HG03103 (cell line): ENCODE measurements around the gene TSKS.

Experiments used
- ATAC-seq: cut with Tn5 transposase; IDR thresholded peaks from one replicate; pipeline ENCODE4 v1.9.1; 2021; ENCODE audit warnings: low read depth; ENCODE audit not compliant: unreplicated experiment

TSKS gene

DNA sequence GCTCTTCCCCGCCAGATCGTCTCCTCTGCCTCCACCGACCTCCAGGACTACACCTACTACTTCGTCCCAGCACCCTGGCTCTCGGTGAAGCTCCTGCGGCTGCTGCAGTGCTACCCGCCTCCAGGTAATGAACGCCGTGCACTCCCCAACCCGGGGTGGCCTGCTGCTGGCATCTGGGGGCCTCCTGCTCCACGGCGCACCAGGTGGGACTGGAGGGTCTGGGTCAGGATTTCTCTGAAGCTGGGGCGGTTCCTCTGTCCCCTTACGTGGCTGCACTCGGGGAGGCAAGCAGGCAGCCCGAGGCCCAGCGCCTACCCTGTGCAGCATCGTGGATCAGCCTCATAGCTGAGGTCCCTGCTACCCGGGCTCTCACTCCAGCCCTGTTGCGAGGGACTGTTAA, 32.5 kb upstream of the TSKS start:
- no peak for ATAC-seq

- ATAC-seq = no peak
Observed at GRCh38 chr19:49793561-49793840, 30.4 kb upstream of the TSKS start.

DNA sequence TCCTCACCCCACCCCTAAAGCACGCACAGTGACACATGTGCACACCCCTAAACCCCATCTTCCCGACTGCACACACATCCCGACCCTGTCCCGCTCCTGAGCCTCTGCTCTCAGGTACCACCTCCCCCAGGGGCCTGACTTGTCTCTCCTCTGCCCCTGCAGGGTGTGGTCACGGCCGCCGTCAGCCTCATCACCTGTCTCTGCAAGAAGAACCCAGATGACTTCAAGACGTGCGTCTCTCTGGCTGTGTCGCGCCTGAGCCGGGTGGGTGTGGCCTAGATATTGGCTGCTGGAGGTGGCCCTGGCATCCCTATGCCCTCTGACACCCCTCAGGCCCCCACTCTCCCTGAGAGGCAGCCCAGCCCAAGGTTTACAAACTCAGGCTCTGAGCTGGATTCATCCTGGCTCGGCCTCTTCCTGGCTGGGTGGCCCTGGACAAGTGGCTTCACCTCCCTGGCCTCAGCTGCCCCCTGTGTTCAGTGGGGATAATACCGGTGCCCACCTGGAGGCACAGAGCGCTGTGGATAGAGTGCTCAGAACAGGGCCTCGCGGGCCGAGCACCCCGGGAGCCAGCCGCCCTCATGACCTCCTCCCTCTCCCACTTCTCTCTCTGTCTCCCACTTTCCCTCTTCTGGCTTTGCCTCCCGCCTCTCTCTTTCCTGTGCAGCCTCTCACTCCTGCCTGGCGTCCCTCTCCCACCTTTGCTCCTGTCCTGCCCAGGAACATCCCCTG, 29.9 kb upstream of the TSKS start:
- ATAC-seq = no peak

- no peak for ATAC-seq
Observed at GRCh38 chr19:49791776-49792445, 28.8 kb upstream of the TSKS start.

DNA sequence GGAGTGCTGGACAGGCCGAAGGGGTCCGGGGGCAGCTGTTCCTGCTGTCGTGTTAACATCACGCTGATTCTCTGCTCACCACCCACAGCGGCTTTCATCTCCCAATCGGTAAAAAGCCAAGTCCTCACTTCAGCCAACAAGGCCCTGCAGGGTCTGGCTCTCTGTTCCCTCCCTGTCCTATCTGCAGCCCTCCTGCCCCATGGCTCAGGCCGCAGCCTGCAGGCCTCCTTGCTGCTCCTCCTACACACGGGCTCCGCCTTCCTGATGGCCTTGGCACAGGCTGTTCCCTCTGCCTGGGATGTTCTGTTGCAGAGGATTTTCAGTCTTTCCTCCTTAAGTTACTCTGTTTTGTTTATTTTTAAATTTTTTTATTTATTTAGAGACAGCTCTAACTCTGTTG, 27.8 kb upstream of the TSKS start:
- no peak for ATAC-seq

GRCh38 chr19:49788857-49789256, 25.8 kb upstream of the TSKS start:
- no peak for ATAC-seq

- no peak for ATAC-seq
Observed at GRCh38 chr19:49787746-49788145, 24.6 kb upstream of the TSKS start.

GRCh38 chr19:49786376-49786820, 23.3 kb upstream of the TSKS start:
- no peak for ATAC-seq

GRCh38 chr19:49782515-49782914, 19.4 kb upstream of the TSKS start:
- no peak for ATAC-seq

- no peak for ATAC-seq
Observed at GRCh38 chr19:49781394-49781793, 18.3 kb upstream of the TSKS start.

- no peak for ATAC-seq
Observed at GRCh38 chr19:49780861-49781260, 17.8 kb upstream of the TSKS start.

DNA sequence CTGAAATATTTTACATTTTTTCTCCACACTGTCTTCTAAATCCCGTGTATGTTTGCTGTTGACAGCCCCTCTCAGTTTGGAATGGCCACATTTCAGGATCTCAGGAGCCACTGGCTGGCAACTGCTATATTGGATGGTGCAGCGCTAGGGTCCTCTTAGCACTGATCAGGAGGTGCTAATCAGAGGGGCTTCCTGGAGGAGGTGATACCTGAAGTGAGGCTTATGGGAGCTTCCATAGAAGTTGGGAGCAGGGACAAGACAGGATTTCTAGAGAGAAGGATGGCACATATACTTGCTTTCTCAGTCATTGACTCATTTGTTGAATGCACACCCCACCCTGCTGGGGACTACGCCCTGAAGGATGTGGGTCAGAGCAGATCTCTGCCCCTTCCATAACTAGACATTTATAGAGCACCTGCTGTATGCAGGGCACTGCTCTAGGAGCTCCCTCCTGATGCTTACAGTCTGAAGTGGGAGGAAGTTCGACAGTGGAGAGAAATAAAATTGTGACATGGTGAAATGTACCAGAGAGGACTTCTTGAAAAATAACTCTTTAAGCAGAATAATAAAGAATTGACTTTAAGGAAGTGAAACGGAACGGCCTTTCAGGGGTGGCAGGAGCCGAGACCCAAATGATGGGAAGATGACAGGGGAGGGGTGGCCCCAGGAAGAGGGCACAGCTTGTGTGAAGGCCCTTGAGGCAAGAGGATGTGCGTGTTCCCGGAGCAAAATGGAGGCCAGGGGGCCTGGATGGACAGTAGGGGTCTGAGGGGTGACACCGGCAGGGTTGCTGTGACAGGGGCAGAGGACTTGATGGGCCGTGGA, 16.8 kb upstream of the TSKS start:
- ATAC-seq = no peak

DNA sequence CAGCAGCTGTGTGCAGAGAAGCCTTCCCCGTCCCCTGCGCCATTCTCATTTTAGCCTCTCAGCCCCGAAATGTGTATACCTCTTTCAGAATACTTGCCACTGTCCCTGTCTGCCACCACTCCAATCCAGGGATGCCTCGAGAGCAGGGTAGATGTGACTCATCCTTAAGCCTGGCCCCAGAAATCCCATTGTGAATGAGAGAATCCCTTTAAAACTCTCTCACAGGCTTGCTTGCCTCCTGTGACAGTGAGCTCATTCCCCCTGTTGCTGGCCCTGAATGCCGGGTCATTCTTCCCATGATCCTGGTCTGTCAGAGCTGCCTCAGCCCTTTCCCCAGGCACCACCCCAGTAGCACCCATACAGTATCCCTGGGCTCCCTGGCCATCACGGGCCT, 13.3 kb upstream of the TSKS start:
- ATAC-seq = no peak

- ATAC-seq = no peak
Observed at GRCh38 chr19:49775742-49776370, 12.8 kb upstream of the TSKS start.

DNA sequence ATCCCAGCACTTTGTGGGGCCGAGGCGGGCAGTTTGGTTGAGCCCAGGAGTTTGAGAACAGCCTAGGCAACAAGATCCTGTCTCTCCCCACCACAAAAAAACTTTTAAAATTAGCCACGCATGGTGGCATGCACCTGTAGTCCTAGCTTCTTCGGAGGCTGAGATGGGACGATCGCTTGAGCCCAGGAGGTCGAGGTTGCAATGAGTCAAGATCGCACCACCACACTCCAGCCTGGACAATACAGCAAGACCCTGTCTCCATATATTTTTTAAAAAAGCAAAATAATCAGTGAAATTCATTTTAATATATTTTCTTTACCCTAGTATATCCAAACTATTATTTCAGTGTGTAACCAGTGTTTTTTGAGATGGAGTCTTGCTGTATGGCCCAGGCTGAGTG, 11.9 kb upstream of the TSKS start:
- ATAC-seq = no peak

- ATAC-seq = no peak
Observed at GRCh38 chr19:49773663-49774350, 10.7 kb upstream of the TSKS start.

GRCh38 chr19:49772850-49773432, 9.8 kb upstream of the TSKS start:
- no peak for ATAC-seq

- ATAC-seq = no peak
Observed at GRCh38 chr19:49771674-49772139, 8.6 kb upstream of the TSKS start.

GRCh38 chr19:49770529-49770928, 7.4 kb upstream of the TSKS start:
- no peak for ATAC-seq

DNA sequence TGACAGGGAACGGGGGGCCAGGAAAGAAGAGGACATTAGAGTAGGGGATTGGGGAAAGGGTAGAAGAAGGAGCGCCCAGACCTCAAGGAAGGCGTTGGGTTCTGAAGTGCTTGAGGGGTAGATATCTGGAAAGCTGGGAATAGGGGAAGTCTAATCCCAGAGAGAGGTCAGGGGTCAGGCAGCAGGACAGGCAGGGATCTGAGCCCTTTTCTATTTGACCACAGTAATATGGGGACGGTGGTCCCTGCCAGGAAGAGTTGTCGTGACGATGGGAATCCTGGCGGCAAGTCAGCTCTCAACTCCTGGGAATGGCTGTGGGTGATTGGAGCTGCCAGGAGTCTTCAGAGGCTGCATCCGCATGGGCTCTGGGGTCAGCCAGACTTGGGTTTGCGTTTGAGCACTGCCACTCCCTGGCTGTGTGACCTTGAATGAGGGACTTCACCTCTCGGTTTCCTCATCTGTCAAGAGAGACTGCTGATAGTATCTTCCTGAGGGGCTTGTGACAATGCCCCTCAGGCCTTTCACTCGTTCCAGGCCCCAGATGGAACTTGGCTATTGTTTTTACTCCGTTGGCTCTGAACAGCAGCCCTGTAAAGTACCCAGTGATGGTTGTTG, 5.0 kb upstream of the TSKS start:
- no peak for ATAC-seq
